ENCODE data around the gene SDR42E2. TPM values are rescaled to one million over a fixed set of nuclear protein-coding genes. Genes with fewer than 3 reads are reported as not detected.
"Not testable (repeated sequence)": the region's sequence is repeated elsewhere in the genome, so short reads cannot be mapped to it uniquely, and the experiment has no call there.

Gene SDR42E2
- total RNA-seq, 1 donor from 2014 or later = not detected

- Mint-ChIP-seq H3K27me3 (no peaks in the 10 kb centered on the region), H3K4me3 (ENCODE audit: low read depth) (no peak overlapping the region), H3K4me1 (ENCODE audit: low read depth) (no peaks in the 10 kb centered on the region), H3K27ac (no peak overlapping the region), H3K36me3 (ENCODE audit: insufficient read depth) (no peaks in the 10 kb centered on the region), H3K9me3 (ENCODE audit: low read depth) (no peaks in the 10 kb centered on the region)
- TF ChIP-seq, protein P1, sequence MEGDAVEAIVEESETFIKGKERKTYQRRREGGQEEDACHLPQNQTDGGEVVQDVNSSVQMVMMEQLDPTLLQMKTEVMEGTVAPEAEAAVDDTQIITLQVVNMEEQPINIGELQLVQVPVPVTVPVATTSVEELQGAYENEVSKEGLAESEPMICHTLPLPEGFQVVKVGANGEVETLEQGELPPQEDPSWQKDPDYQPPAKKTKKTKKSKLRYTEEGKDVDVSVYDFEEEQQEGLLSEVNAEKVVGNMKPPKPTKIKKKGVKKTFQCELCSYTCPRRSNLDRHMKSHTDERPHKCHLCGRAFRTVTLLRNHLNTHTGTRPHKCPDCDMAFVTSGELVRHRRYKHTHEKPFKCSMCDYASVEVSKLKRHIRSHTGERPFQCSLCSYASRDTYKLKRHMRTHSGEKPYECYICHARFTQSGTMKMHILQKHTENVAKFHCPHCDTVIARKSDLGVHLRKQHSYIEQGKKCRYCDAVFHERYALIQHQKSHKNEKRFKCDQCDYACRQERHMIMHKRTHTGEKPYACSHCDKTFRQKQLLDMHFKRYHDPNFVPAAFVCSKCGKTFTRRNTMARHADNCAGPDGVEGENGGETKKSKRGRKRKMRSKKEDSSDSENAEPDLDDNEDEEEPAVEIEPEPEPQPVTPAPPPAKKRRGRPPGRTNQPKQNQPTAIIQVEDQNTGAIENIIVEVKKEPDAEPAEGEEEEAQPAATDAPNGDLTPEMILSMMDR (IDR thresholded peaks at IDR 0.05; ENCODE audit: unreplicated experiment) = no peak
- no peak for DNase-seq (ENCODE audit: low spot score, unreplicated experiment)
These were observed 9.6 kb downstream of the SDR42E2 start for GRCh38 chr16:22171953-22172352.

DNA sequence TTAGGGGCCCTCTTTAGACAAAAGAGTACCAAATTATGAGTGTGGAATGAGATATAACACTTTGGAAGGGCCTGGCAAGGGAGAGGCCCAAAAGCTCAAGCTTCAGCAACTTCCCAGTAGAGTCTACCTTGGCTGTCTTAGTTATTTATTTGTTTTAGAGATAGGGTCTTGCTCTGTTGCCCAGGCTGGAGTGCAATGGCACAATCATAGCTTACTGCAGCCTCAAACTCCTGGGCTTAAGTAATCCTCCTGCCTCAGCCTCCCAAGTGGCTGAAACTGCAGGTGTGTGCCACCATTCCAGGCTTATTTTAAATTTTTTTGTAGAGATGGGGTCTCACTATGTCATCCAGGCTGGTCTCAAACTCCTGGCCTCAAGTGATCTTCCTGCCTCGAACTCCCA, 10.3 kb downstream of the SDR42E2 start:
- not testable (repeated sequence) for H3K9me3 Mint-ChIP-seq (ENCODE audit: low read depth); H3K27ac Mint-ChIP-seq; DNase-seq (ENCODE audit: low spot score, unreplicated experiment); H3K27me3 Mint-ChIP-seq; H3K4me1 Mint-ChIP-seq (ENCODE audit: low read depth); H3K4me3 Mint-ChIP-seq (ENCODE audit: low read depth); H3K36me3 Mint-ChIP-seq (ENCODE audit: insufficient read depth)

DNA sequence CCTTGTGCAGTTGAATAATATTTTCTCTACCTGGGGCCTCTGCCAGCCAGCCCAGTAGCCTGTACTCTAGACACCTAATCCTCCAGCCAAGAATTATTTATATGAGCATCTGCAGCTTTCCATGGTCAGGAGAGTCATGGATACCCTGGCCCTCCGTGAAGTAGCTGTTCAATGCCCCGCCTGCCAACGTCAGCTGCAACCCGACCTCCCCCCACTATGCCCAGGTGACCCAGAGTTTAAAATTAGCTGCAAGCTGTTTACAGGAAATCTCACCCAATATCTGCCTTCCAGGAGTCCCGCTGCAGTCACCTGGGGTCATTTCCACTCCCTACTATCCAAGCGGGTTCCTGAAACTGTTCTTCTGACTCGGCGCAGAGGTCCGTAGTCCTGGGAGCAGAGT, 12.3 kb downstream of the SDR42E2 start:
- H3K27me3 Mint-ChIP-seq = no peaks in the 10 kb centered on the region
- TF ChIP-seq, protein P1 (IDR thresholded peaks at IDR 0.05; ENCODE audit: unreplicated experiment) = no peak
- no peaks in the 10 kb centered on the region for H3K9me3 Mint-ChIP-seq (ENCODE audit: low read depth)
- H3K36me3 Mint-ChIP-seq (ENCODE audit: insufficient read depth) = no peaks in the 10 kb centered on the region
- no peak overlapping the region for H3K4me3 Mint-ChIP-seq (ENCODE audit: low read depth)
- no peak for DNase-seq (ENCODE audit: low spot score, unreplicated experiment)
- no peaks in the 10 kb centered on the region for H3K4me1 Mint-ChIP-seq (ENCODE audit: low read depth)
- H3K27ac Mint-ChIP-seq = no peak overlapping the region

GRCh38 chr16:22177968-22178930, 15.9 kb downstream of the SDR42E2 start:
- Mint-ChIP-seq H3K4me1 (ENCODE audit: low read depth) (no peaks in the 10 kb centered on the region), H3K9me3 (ENCODE audit: low read depth) (no peaks in the 10 kb centered on the region), H3K27ac (no peak overlapping the region), H3K27me3 (peaks cover 10% of the 10 kb centered on the region), H3K4me3 (ENCODE audit: low read depth) (no peak overlapping the region), H3K36me3 (ENCODE audit: insufficient read depth) (no peaks in the 10 kb centered on the region)
- TF ChIP-seq, protein P1 (IDR thresholded peaks at IDR 0.05; ENCODE audit: unreplicated experiment) = no peak
- no peak for DNase-seq (ENCODE audit: low spot score, unreplicated experiment)

DNA sequence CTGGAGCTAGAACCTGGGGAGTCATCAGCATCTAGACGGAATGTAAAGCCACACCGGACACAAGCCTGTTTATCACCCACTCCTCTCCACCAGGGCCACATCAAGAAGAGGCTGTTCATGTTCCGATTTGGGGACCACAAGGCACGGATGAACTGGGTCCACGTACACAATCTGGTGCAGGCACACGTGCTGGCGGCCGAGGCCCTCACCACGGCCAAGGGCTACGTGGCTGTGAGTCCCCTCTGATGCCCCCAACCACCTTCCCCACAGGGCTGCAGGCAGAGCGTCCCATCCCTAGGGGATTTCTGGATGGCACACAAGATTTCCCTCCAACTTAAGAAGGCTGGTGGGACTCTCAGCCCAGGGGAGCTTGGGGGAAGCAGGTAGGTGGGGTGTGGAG, 19.1 kb downstream of the SDR42E2 start:
- H3K9me3 Mint-ChIP-seq (ENCODE audit: low read depth) = no peaks in the 10 kb centered on the region
- DNase-seq (ENCODE audit: low spot score, unreplicated experiment) = no peak
- TF ChIP-seq, protein P1 (IDR thresholded peaks at IDR 0.05; ENCODE audit: unreplicated experiment) = no peak
- no peaks in the 10 kb centered on the region for H3K4me1 Mint-ChIP-seq (ENCODE audit: low read depth)
- H3K36me3 Mint-ChIP-seq (ENCODE audit: insufficient read depth) = no peaks in the 10 kb centered on the region
- H3K27me3 Mint-ChIP-seq = peaks cover 10% of the 10 kb centered on the region
- H3K4me3 Mint-ChIP-seq (ENCODE audit: low read depth) = no peak overlapping the region
- H3K27ac Mint-ChIP-seq = no peak overlapping the region

DNA sequence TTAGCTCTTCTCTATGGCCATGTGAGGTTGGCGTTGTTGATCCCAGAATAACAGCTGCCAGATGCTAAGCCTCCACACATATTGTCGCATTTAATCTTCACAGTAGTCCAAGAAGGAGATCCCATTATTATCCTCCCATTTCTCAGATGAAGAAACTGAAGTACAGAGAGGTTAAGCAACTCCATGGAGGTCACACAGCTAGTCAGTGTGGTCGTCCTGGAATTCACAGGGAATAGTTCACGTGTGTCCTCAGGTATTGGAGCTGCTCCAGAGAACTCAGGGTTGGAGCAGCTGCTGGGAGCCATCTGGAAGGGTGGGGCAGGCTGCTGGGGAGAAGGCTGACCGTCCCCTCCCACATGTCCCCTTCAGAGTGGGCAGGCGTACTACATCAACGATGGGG, 19.5 kb downstream of the SDR42E2 start:
- Mint-ChIP-seq H3K4me3 (ENCODE audit: low read depth) (no peak overlapping the region), H3K27ac (no peak overlapping the region), H3K27me3 (peaks cover 10% of the 10 kb centered on the region), H3K9me3 (ENCODE audit: low read depth) (no peaks in the 10 kb centered on the region), H3K4me1 (ENCODE audit: low read depth) (no peaks in the 10 kb centered on the region), H3K36me3 (ENCODE audit: insufficient read depth) (no peaks in the 10 kb centered on the region)
- TF ChIP-seq, protein P1 (IDR thresholded peaks at IDR 0.05; ENCODE audit: unreplicated experiment) = no peak
- no peak for DNase-seq (ENCODE audit: low spot score, unreplicated experiment)

Data from progenitor cell of endocrine pancreas (in vitro differentiated cells).